GM18507 (cell line): ENCODE measurements around the gene RGS3.

Experiments
- DNase-seq: peaks from one replicate; pipeline ENCODE4 v3.0.0; 2011; ENCODE audit warnings: low read depth; ENCODE audit not compliant: insufficient read length; ENCODE audit errors: extremely low spot score
- FAIRE-seq: peaks from 2 replicates; lab custom pipeline; 2011; peaks lifted over from hg19 to GRCh38; lab: Jason Lieb, UNC

Gene RGS3

DNA sequence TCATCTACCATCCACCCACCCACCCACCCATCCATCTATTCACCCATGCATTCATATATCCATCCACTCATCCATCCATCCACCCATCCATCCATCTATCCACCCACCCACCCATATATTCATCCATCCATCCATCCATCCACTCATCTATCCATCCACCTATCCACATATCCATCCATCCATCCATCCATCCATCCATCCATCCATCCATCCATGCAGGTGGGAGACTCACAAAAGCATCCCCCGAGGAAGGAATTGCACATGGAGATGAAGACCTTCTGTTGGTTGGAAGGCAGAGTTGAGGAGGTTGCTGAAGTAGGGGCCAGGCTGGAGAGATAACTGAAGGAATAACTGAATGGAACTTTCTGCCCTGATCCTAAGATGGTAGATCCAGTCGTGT is 126.9 kb downstream of the RGS3 start:
- DNase-seq = no peak
- FAIRE-seq = no peak

- FAIRE-seq (peak; percentile 86), DNase-seq (peak; percentile 54)
Measured at GRCh38 chr9:113590991-113591898, 127.7 kb downstream of the RGS3 start.

DNA sequence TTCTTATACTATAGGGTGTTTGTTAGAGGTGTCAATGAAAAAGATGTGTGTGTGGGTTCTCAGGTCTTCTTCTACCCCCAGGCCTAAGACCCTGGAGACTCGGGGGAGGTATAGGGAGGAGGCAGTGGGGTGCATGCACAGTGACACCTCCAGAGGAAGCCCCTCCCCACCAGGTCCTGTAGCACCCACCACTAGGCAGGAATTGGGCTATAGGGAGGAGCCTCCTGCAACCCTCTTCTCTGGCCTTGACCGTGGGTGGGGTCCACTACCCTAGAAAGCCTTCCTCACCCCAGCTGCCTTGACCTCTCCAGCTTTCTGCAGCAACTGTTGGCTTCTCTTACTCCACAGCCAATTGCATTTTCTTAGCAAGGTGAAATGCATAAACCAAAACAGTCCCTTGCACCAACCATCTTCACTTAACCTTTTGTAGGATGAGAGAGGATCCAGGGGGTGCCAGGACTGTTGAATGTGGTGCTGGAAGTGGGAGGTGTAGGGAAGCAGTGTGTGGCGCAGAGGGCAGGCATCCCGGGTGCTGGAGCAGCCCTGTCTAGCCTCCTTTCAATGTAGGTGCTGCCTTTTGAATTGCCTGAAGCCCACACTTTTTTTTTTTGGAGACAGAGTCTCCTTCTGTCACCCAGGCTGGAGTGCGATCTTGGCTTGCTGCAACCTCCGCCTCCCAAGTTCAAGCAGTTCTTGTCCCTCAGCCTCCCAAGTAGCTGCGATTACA is 128.5 kb downstream of the RGS3 start:
- DNase-seq (no peak), FAIRE-seq (no peak)

DNA sequence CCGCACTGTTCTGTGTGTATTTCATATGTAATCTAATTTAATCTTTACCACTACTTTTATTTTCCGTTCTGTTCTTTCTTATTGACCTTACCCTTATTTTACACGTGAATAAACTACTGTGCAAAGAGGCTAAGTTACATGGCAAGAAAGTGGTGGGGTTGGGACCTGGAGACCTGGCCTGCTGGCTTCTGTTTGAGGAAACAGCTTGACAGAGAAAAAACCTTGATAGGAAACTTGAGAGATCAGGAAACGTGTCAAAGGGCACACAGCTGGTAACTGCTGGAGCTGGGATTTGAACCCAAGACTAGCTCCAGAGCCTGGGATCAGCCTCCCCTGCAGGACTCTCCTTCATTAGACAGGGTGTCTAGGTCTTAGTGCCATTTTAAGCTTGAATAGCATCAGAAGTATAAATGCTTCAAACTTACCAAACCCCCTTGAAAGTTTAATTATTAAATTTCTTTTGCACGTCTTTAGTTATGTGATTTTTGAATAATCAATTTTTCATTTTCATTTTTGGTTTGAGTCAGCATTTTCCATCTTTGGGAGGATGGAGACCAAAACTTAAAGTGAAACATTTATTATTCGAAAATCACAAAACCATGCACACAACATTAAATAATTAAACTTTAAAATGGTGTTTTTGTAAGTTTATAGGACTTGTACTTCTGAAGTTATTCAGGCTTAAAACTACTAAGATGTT is 129.5 kb downstream of the RGS3 start:
- FAIRE-seq (peak; percentile 55), DNase-seq (no peak)

DNA sequence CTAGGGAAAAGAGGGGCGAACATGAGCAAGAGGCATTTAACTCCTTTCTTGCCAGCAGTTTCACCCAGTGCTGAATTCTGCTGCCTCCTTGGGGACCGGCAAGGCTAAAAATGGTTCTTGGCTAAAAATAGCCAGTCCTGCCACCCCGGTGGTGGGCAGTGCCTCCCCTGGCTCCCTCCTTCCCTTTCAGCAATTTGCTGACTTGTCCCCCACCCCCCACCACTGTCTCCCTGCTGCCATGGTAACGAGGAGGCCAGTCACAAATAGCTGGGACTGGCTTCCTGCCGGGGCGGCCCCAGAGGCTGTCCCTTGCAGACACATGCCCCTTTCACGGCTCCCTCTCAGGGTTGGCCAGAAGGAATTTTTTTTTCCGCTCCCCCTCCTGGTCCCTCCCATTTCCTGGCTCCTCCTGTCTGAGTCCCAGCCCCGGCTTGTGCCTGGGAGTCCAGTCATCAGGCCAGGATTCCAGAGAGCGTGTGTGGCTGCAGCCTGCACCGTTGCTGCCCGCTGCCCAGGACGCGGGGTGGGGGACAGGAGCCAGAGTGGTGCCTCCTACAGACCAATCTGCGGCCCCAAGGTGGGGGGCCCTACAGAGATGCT is 130.3 kb downstream of the RGS3 start:
- DNase-seq = peak; percentile 51
- peak; percentile 89 for FAIRE-seq

DNA sequence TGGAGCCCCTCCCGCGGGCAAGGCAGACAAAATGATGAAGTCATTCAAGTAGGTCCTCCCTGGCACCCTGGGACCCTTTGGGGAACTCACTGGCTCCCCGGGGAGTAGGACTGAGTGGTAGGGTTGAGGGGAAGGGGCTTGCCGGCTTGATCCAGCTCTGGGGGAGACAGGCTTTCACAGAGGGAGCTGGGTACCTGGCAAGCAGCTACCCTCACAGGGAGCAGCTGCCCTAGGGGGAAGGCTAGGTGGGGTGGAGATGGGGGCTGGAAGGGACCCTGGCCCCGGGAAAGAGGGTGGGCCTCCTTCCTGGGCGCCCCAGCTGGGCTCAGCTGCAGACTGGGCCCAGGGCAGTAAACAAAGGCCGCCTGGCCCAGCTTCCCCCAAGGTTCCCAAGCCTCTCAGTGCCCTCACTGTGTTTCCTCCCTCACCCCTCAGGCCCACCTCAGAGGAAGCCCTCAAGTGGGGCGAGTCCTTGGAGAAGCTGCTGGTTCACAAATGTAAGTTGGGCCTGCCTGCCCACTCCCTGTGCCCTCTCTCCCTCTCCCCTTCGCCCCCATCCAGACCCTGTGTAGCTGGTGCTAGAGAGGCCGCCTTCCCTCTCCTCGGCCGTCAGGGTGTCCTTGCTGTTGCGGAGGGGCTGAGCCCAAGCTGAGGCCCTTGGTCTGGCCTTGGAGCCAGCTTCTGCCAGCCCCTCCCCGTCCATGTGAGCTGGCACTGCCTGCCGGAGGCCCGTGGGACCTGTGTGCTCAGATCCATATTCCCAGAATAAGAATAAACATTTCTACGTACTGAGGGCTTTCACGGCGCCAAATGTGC is 131.2 kb downstream of the RGS3 start:
- no peak for FAIRE-seq

DNA sequence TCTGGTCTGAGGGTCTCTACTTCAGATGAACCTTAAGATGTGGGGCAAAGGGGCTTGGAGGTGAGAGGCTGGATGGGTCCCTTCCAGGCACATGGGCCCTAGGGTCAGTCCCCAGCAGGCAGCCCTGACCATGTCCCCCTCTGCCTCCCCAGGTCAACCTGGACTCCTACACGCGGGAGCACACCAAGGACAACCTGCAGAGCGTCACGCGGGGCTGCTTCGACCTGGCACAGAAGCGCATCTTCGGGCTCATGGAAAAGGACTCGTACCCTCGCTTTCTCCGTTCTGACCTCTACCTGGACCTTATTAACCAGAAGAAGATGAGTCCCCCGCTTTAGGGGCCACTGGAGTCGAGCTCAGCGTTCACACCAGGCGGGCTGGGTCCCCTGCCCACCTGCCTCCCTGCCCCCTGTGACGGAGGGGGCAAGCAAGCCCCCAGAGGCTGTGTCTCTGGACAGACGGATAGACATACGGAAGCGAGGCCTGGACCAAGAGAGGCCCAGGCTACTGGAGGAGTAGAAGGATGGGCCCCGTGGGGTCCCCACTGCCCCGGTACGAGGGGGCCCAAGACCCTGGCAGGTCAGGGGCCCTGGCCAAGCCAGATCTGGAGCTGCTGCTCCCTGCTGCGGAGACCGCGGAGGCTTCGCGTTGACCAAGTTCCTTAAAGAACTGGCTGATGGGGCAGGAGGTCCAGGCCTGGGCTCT is 133.2 kb downstream of the RGS3 start:
- DNase-seq (no peak), FAIRE-seq (no peak)

More for the DNA sequence above, 131.2 kb downstream of the RGS3 start:
- DNase-seq = no peak

DNA sequence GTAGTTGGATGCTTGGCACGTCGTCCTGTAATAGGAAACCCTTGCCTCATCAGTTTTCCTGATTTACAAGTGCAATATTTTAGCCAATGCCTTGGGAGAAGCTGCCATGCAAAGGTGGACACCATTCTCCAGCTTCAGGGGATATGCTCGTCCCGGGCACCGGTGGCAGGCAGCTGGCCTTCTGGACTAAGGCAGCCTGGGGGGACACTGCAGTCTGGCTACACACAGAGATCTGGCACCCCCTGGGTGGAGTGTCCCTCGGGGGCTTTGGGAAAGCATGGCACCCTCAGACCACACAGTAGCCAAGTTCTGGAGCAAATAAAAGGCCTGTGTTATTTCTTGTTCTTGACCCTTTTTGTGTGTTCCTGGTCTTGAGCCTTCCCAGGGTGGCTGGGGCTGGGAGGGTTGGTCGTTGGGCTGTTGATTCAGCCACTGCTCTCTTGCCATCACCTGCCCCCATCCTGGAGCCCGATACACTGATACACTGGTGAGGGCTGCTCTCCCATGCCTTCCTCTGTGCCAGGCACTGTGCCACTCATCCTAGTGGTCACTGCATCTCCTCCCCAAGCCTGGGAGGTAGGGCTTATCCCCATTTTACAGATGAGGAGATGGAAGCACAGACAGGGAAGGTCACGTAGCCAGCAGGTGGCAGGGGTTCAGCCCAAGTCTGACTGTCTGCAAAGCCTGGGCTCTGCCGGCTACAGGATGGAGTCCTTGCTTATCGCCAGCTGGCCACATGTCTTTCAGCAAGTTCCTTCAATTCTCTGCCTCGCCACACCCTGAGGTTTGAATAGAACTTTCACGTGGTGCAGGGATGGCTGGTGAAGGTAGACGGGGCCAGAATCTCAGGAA is 134.1 kb downstream of the RGS3 start:
- FAIRE-seq = no peak

GRCh38 chr9:113598451-113598850 is 134.9 kb downstream of the RGS3 start:
- DNase-seq (no peak), FAIRE-seq (no peak)

More for the DNA sequence above, 134.1 kb downstream of the RGS3 start:
- no peak for DNase-seq

- DNase-seq (no peak), FAIRE-seq (no peak)
Measured at GRCh38 chr9:113598883-113599282, 135.4 kb downstream of the RGS3 start.

DNA sequence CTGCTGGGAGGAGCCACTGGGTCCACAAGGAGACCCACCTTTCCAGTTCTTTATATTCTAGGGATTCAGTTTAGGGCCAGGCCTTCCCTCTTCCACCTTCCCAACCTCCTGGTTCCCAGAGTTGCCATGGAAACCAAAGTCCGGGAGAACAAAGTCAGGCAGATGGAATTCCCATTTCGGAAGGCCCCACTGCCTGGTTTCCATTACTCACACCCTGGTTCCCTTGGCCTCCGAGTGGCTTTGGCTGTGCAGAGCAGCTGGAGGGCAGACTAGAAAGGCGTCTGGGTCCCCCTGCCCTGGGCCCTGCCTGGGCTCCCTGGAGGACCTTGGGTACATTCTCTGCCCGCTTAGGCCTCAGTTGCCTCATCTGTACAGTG is 136.1 kb downstream of the RGS3 start:
- FAIRE-seq (no peak), DNase-seq (no peak)

DNA sequence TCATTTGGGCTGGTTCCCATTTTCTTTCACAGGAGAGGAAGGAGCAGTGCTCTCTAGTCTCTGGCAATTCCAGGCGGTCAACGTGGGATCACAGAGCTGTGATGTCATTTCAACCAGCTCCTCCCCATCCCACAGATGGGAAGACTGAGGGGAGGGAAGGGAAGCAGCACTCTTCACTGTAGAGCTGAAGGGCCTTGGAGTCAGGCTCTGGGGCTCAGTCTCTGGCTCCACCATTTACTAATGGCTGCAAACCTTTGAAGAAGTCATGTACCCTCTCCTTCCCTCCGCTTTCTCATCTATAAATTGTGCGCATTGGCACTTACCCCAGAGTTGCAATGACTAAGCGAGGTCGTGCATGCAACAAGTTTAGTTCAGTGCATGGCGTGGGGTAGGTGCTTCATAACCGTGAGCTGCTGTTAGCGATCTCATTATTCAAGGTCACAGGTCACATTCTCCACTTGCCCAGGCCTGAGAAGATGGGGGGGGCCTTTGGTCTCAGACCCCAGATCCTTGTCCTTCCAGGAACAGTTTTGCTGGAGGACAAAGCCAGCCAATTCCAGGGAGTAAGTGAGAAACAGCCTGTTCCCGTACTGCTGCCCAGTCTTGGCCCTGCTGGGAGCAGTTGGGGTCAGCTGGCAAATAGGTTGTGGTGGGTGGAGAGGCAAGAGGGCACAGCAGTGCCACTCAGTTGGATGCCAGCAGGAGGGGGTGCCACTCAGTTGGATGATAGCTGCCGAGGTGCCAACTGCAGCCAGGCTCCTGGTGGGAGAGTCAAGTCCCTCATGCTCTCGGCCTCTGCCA is 136.7 kb downstream of the RGS3 start:
- DNase-seq (no peak), FAIRE-seq (no peak)

DNA sequence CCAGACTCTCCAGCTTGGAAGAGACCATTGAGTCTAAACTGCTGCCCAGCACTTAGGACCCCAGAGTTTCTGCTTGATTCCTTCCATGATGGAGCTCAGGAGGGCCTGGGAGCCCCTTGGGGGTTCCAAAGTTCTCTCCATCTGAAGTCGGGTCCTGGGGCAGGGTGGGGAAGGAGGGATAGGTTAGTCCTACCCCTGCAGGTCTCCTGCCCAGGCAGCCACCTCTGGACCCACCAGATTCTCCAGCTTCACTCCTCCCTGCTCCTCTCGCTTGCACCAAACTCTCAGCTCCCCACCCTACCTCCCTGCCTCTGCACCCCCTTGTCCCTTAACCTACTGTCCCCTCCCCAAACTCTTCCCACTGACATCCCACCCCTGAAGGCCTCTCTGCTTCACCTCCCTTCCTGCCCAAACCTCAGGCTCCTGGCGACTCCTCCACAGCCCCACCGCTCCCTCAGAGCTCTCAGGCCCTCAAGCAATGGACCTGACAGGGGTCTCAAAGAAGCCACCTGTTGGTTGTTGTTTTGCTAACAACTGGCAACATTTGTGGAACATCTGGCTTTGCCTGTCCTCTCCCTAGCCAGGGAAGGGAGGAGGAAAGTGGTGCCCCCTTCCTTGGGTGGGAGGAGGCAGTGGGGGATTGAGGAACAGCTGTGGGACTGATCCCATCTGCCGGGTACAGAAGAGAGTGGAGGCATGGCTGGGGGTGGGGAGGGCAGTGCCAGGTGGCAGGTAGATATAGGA is 137.5 kb downstream of the RGS3 start:
- FAIRE-seq (no peak), DNase-seq (no peak)

GRCh38 chr9:113601656-113602055 is 138.1 kb downstream of the RGS3 start:
- DNase-seq (no peak), FAIRE-seq (no peak)

- FAIRE-seq (peak; percentile 56), DNase-seq (peak; percentile 46)
Measured at GRCh38 chr9:113602126-113603047, 138.9 kb downstream of the RGS3 start.
